SH-SY5Y (cell line): ENCODE measurements around the gene SECISBP2.

Experiments
- GATA2 ChIP-seq: IDR thresholded peaks from 2 replicates; pipeline ENCODE4 v1.6.1; 2011; ENCODE audit warnings: mild to moderate bottlenecking, low read depth, low read length
- GATA3 ChIP-seq: IDR thresholded peaks from 2 replicates; pipeline ENCODE4 v1.6.1; 2011; ENCODE audit warnings: low read depth, mild to moderate bottlenecking, low read length, moderate library complexity

Gene SECISBP2

DNA sequence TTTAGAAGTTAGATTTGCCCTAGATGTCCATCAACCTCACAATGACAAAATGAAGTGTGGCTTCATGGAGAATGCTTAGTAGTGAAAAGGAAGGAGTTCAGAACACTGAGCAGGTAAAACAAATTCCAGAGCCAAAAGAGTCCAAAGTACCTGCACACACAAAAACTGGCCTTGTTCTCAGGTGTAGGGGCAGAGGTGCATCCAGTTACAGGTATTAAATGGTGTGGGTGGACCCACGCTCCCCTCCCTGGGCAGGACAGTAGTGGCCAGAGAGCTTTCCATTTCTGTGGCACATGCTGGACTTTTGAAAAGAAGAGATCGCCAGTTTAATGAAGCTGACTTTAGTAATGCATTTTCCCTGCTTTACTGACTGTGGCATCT lies 47.2 kb downstream of the SECISBP2 start:
- no peak for TF ChIP-seq GATA2

DNA sequence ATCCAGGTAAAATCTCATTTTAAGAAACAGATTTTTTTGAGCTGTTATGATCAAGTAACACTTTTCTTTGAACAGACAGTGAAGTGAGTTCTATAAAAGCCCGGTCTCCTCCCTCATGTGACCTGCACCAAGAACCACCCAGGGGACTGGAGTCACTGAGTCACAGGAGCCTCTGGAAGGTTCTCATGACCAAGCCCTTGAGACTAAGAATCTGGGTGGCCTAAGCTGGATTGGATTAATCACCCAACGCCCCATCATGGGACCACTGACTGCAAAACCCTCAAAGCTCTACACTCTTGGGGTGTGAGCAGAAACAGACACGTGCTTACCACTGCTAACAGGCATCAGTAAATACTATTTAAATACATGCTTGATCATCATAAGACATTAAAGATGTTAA lies 48.4 kb downstream of the SECISBP2 start:
- no peak for TF ChIP-seq GATA2

DNA sequence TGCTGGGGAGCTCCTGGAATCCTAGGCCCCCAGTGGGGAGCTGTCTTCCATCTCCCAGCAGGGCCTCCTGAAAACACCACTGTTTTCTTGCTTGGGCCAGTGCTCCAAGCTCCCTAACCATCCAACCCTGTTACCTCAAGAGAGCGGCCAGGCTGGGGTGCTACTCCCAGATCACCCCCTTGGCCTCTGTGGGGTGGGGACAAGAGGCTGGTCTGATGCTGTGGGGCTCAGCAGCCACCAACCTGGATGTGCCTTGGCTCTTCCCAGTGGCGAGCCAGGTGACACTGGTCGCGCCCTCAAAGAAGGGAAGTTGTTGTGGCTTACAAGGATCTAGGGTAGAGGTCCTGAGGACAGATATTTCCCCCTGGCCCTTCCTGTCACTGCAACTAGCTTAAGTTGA lies 49.0 kb downstream of the SECISBP2 start:
- TF ChIP-seq GATA3: no peak
- TF ChIP-seq GATA2: no peak

DNA sequence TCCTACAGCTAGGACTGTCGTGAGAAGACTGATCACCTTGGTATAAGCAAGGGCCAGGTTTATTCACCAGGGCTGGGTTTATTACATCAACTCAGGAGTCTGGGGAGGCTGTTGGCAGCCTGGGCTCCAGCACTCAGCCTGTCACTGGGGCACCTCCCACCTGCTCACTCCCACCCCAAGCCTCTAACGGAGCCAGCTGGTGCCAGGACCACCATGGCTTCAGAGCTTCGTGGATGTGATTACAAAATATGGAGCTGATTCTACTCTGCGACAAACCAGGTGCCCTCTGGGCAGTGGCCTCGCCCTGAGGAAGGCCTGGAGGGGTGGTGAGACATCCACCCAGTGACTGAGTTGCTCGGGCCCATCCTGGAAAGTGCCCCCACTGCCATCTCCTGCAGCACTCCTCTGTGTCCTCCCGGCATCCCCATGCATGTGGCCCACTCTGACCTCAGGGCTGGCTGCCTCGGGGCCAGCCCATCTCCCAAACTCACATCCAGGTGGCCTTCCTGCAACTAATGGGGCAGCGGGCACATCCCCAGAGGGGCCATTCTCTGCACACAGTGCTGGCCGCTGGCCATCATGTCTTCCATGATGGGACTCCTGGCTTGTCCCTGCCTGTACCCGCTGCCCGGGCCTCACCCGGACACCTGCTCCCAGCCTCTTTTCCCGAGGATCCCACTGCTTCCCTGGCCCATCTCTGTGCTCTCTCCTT lies 49.6 kb downstream of the SECISBP2 start:
- TF ChIP-seq GATA2 (no peak), GATA3 (no peak)

DNA sequence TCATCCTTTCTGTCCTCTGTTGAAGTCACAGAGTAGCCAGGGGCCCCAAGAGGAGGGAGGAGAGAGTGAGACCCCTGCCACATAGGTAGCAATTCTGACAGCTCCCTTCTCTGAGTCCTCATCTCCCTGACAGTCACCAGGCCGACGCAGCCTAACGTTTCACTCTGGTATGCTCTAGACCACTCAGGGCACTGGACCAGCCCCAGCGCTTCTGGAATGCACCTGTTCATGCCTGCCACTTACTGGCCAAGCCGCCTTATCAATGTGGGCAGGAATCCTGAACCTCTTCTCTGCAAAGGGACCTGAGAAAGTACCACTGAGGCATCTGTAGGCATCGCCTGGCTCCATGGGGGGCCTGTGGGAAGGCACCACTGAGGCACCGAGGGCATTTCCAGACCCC lies 50.2 kb downstream of the SECISBP2 start:
- TF ChIP-seq GATA2 (no peak), GATA3 (no peak)

DNA sequence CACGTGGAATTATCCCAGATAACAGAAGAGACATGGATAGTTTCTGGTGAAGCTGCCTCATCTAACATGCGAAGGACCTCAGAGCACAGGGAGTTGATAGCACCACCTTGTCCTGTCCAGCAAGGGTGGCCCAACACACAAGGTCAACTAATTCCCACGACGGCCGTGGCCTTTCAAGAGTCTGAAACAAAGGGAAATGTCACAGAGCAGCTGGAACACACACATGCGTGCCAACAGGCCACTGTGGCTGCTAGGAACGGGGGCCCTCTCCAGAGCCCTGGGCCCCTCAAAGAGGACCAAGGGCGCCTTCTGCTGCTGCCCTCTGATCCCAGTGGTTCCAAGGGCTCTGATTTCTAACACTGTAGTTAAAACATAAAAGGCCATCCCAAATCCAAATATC lies 50.7 kb downstream of the SECISBP2 start:
- TF ChIP-seq GATA2 (no peak), GATA3 (no peak)

DNA sequence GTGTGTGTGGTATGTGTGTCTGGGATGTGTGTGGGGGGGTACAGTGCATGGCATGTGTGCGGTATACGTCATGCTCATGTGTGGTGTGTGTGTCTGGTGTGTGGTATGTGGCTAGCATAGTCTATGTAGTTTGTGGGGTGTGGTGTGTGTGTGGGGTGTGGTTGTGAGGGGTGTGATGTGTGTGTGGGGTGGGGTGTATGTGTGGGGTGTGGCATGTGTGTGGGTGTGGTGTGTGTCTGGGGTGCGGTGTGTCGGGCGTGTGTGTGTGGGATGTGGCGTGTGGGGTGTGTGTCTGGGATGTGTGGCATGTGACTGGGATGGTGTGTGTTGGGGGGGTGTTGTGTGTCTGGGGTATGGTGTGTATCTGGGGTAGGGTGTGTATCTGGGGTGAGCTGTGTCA lies 52.3 kb downstream of the SECISBP2 start:
- TF ChIP-seq GATA3: no peak
- TF ChIP-seq GATA2: no peak

DNA sequence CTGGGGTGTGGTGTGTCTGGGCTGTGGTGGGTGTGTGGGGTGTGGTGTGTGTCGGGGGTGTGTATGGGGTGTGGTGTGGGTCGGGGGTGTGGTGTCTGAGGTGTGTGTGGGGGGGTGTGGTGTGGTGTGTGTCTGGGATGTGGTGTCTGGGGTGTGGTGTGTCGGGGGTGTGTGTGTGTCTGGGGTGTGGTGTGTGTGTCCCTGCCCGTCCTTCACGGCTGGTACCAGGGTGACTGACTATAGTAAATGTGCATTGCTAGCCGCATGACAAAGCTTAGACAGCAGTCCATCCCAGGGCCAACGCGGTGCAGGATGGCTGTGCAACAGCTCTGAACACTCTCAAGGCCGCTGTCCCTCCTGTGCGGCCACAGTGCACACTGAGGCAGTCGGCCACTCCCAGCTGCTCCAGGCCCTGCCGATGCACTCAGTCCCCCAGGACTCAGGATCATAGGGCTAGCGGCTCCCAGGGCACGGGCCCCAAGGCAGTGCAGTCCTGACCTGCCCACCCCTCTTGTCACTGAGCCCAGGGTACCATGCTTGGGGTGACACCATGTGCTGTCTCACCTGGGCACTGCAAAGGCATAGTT lies 54.0 kb downstream of the SECISBP2 start:
- TF ChIP-seq GATA3 (no peak), GATA2 (no peak)

DNA sequence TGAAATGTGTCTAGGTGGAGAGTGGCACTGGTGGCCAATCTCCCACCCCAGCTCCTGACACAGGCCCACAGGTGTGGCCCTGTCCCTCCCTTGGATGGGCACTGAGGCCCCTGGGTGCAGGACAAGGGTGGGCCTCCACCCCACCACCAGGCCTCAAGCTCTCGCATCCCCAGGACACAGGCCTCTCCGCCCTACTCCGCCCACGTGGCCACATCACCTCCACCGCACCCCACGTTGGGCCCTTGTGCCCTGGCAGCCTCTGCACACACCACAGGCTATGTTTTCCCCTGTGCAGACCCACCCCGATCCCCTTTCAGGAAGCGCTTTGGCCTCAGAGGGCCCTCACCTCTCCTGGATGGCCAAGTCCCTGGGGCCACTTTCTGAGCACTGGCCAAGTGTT lies 54.7 kb downstream of the SECISBP2 start:
- TF ChIP-seq GATA2 (no peak), GATA3 (no peak)

DNA sequence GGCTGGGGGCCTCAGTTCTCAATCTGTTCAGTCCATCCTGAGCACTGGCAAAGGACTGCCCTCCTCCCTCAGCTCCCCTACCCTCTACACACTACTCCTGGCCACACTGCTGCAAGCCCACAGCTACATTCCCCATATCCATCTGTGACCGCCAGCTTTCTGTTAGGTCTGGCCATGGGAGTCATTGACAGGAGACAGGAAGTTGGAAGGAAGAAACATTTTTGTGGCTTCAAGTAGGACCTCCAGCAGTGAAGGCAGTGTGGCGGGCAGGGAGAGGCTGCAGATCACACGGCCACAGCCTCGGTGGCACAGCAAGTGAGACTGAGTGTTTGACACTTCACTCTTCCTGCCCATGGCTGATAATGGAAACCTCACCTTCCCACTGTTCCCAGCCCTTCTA lies 55.9 kb downstream of the SECISBP2 start:
- no peak for TF ChIP-seq GATA2
- TF ChIP-seq GATA3: no peak

DNA sequence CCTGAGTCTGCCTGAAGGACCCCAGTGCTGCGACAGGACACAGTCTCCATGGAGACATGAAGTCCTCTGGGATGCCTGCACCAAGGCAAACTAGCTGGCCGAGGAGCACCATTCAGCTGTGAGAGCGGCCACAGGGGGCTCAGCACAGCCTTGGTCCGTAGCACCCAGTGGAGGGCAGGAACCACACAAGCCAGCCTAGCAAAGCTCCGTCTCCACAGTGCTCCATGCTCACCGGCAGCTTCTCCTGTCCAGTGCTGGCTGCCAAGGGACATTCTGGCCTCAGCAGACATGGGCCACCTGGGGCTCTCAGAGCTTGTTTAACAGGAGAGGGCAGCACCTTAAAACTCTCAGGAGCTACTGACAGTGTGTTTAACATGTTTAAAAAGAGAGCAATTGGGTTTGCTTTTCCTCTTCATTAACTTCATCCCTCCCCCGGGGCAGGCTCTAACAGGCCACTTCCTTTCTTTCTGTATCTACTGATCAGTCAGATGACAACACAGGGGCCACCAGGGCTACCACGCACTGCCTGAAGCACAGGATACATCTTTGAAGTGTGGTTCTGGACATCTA lies 57.0 kb downstream of the SECISBP2 start:
- TF ChIP-seq GATA3: no peak
- peak; percentile 78 for TF ChIP-seq GATA2

DNA sequence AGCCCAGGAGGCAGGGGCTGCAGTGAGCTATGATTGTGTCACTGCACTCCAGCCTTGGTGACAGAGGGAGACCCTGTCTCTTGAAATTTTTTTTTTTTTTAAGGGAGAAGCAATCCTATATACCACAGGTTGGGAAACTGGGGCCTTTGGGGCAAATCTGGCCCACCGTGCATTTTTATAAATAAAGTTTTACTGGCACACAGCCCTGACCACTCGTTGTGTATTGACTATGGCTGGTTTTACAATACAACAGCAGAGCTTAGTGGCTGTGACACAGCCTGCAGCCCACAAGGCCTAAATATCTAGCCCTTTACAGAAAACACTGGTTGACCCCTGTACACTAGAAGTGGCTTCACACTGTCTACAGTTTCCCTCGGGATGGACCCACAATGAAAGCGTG lies 58.0 kb downstream of the SECISBP2 start:
- no peak for TF ChIP-seq GATA2
- TF ChIP-seq GATA3: no peak

DNA sequence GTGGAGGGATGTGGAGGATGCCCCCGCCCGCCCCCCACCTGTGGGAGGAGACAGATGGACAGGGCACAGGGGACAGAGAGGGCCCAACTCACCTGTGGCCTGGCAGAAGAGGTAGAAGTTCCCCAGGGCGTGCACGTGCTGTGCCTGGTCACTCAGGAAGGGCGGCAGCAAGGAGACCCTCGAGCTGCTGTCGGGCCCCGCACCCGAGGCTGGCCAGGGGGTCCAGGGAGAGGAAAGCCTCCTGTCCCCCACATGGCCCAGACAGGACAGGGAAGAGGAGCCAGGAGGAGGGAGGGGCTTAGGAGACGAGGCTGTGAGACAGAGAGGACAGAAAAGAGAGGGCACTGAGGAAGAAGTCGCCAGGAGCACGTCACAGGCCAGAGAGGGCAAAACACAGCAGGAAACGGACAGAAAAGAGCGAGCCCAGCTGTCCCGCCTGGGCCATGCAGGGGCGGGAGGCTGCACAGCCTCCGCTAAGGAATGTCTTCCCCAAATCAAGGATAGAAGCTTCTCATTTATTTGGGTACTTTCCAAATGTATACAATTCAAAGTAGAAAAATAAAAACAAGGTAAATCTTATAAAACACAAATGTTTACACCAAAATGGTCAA lies 58.5 kb downstream of the SECISBP2 start:
- TF ChIP-seq GATA3: no peak
- no peak for TF ChIP-seq GATA2

DNA sequence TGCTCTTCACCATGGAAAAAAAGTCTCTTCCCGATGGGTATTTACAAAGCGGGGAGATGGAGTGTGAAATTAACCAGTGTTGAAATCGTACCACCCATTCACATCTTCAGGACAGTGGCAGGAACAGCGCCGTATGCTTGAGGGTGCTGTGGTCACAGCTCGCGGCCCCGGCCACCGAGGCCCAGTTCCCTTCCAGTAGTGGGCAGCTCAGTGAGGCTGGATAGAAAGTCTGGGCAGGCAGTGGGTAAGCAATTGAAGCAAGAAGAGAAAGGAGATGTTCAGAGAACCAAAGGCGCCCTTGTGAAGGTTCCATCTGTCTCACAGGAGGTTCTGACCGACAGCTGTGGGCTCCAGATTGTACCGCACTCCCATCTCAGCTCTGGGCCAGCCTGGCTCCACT lies 59.1 kb downstream of the SECISBP2 start:
- no peak for TF ChIP-seq GATA3
- TF ChIP-seq GATA2: no peak

DNA sequence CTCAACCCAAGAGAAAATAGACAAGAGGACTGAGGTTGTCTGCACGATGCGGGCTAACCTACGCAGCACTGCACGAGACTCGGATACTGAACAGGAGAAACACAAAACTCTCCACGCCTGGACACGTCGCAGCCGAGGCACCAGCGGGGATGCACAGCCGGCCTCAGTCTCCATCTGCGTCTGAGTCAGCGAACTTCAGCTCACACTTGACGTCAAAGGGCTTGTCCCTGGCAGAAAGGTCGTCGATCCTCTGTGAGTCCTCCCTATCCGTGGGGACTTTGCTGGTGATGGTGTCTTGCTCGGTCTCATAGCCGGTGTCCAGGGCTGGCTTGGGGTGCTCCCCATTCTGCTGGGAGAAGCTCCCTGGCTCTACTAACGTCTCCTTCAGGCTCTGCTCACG lies 60.2 kb downstream of the SECISBP2 start:
- no peak for TF ChIP-seq GATA3
- no peak for TF ChIP-seq GATA2
